Right atrium auricular region (tissue), 2 donors: ENCODE measurements around the gene BRSK1. TPM values are rescaled to one million over a fixed set of nuclear protein-coding genes. Genes with fewer than 3 reads are reported as not detected.

Experiments
- DNase-seq: peaks from one replicate; pipeline ENCODE4 v3.0.0-alpha.2; 2019; ENCODE audit warnings: low spot score
- H3K27ac ChIP-seq, 2 donors: fragments of 200-600 bp; sonication (generic); 1 replicate in 1 of 2; 2 replicates in 1 of 2; pipeline ENCODE4 v1.5.1; 2016 to 2019
- H3K27me3 ChIP-seq, 2 donors: fragments of 200-600 bp; sonication (generic); one replicate each; pipeline versions ENCODE4 v1.5.1 to v1.6.0; 2017 to 2019
- H3K36me3 ChIP-seq: fragments of 200-600 bp; sonication (generic); one replicate; pipeline ENCODE4 v1.5.1; 2016
- H3K4me1 ChIP-seq, 2 donors: fragments of 200-600 bp; sonication (generic); one replicate each; pipeline versions ENCODE4 v1.5.1 to v1.6.0; 2017 to 2019
- H3K4me3 ChIP-seq, 2 donors: fragments of 200-600 bp; sonication (generic); 1 replicate in 1 of 2; 2 replicates in 1 of 2; pipeline ENCODE4 v1.5.1; 2017 to 2019; ENCODE audit warnings: mild to moderate bottlenecking in 1 of 2, moderate library complexity in 1 of 2
- H3K9me3 ChIP-seq, 2 donors: fragments of 200-600 bp; sonication (generic); one replicate each; pipeline ENCODE4 v1.5.1; 2019
- total RNA-seq, 2 donors: library from RNA; depleted of rRNA; stranded (reverse); fragments of >200 nt; gene quantifications; one replicate each; pipeline ENCODE4 v1.1.0, GENCODE V29; 2016
- TF ChIP-seq, protein P1 (sequence below), 2 donors: fragments of 200-600 bp; sonication (generic); IDR thresholded peaks; one replicate each; pipeline ENCODE4 v1.5.1; 2019; ENCODE audit warnings: antibody characterized with exemption in 2 of 2

Gene BRSK1
- total RNA-seq, 2 donors from 2014 or later: 5.6 to 15.6 TPM

GRCh38 chr19:55346725-55347441, 63.1 kb downstream of the BRSK1 start:
- H3K9me3 ChIP-seq: no peaks in the 10 kb centered on the region
- H3K36me3 ChIP-seq: peaks cover 14% of the 10 kb centered on the region
- no peak overlapping the region for H3K4me3 ChIP-seq
- no peak overlapping the region for H3K27ac ChIP-seq
- peaks cover 3 to 5% of the 10 kb centered on the region in 2 donors for H3K27me3 ChIP-seq
- TF ChIP-seq, protein P1, sequence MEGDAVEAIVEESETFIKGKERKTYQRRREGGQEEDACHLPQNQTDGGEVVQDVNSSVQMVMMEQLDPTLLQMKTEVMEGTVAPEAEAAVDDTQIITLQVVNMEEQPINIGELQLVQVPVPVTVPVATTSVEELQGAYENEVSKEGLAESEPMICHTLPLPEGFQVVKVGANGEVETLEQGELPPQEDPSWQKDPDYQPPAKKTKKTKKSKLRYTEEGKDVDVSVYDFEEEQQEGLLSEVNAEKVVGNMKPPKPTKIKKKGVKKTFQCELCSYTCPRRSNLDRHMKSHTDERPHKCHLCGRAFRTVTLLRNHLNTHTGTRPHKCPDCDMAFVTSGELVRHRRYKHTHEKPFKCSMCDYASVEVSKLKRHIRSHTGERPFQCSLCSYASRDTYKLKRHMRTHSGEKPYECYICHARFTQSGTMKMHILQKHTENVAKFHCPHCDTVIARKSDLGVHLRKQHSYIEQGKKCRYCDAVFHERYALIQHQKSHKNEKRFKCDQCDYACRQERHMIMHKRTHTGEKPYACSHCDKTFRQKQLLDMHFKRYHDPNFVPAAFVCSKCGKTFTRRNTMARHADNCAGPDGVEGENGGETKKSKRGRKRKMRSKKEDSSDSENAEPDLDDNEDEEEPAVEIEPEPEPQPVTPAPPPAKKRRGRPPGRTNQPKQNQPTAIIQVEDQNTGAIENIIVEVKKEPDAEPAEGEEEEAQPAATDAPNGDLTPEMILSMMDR (IDR thresholded peaks at IDR 0.05): no peak
- H3K4me1 ChIP-seq: peaks cover 0 to 9% of the 10 kb centered on the region in 2 donors
- DNase-seq: no peak

- no peak overlapping the region for H3K27ac ChIP-seq
- TF ChIP-seq, protein P1 (IDR thresholded peaks at IDR 0.05): no peak
- no peak for DNase-seq
These were observed 63.7 kb downstream of the BRSK1 start for GRCh38 chr19:55347442-55348009.

GRCh38 chr19:55348317-55349034, 64.7 kb downstream of the BRSK1 start:
- DNase-seq: no peak
- Histone ChIP-seq H3K36me3 (peaks cover 4% of the 10 kb centered on the region), H3K27ac (no peak overlapping the region), H3K4me1 (peaks cover 0 to 14% of the 10 kb centered on the region in 2 donors), H3K4me3 (no peak overlapping the region), H3K27me3 (peaks cover 18 to 20% of the 10 kb centered on the region in 2 donors), H3K9me3 (no peaks in the 10 kb centered on the region)
- TF ChIP-seq, protein P1 (IDR thresholded peaks at IDR 0.05): no peak

More at GRCh38 chr19:55347442-55348009, 63.7 kb downstream of the BRSK1 start:
- Histone ChIP-seq H3K27me3 (peaks cover 9 to 11% of the 10 kb centered on the region in 2 donors), H3K4me3 (no peak overlapping the region), H3K9me3 (no peaks in the 10 kb centered on the region), H3K4me1 (peaks cover 0 to 9% of the 10 kb centered on the region in 2 donors), H3K36me3 (peaks cover 10% of the 10 kb centered on the region)

GRCh38 chr19:55350620-55351315, 67.0 kb downstream of the BRSK1 start:
- peaks cover 4% of the 10 kb centered on the region for H3K36me3 ChIP-seq
- H3K4me3 ChIP-seq: no peak overlapping the region
- H3K4me1 ChIP-seq: peaks cover 0 to 29% of the 10 kb centered on the region in 2 donors
- H3K27me3 ChIP-seq: peaks cover 21 to 33% of the 10 kb centered on the region in 2 donors
- no peaks in the 10 kb centered on the region for H3K9me3 ChIP-seq
- TF ChIP-seq, protein P1 (IDR thresholded peaks at IDR 0.05): no peak
- H3K27ac ChIP-seq: no peak overlapping the region
- no peak for DNase-seq

GRCh38 chr19:55352040-55352439, 68.2 kb downstream of the BRSK1 start:
- peaks cover 21 to 33% of the 10 kb centered on the region in 2 donors for H3K27me3 ChIP-seq
- H3K36me3 ChIP-seq: peaks cover 3% of the 10 kb centered on the region
- H3K4me3 ChIP-seq: no peak overlapping the region
- no peaks in the 10 kb centered on the region for H3K9me3 ChIP-seq
- DNase-seq: no peak
- peaks cover 0 to 23% of the 10 kb centered on the region in 2 donors for H3K4me1 ChIP-seq
- H3K27ac ChIP-seq: no peak overlapping the region
- TF ChIP-seq, protein P1 (IDR thresholded peaks at IDR 0.05): no peak
